OCI-LY3 (cell line): ENCODE measurements around the gene LUM.

Experiments used
- H2AFZ ChIP-seq: fragments of 200-600, 300-600 bp; shearing (Covaris generic); 2 replicates; pipeline ENCODE4 v1.6.0; 2014; ENCODE audit warnings: antibody characterized with exemption, low read depth, low read length
- H3K27ac ChIP-seq: fragments of 200-600, 300-600 bp; sonication (generic); 2 replicates; pipeline ENCODE4 v1.5.1; 2014; ENCODE audit warnings: mild to moderate bottlenecking, low read length, moderate library complexity, mixed read lengths
- H3K27me3 ChIP-seq: fragments of 200-600, 300-600 bp; sonication (generic); 2 replicates; pipeline ENCODE4 v1.6.1; 2014; ENCODE audit warnings: low read depth, low read length, mixed read lengths
- H3K36me3 ChIP-seq: fragments of 200-600, 300-600 bp; sonication (generic); replicated peaks from 2 replicates; pipeline ENCODE3; 2014; ENCODE audit warnings: low read depth, low read length, mixed read lengths
- H3K4me1 ChIP-seq: fragments of 300-600, 200-600 bp; sonication (generic); 2 replicates; pipeline ENCODE4 v1.6.1; 2014; ENCODE audit warnings: low read length, mixed read lengths
- H3K4me2 ChIP-seq: fragments of 200-600, 300-600 bp; sonication (generic); 2 replicates; pipeline ENCODE4 v1.6.1; 2014; ENCODE audit warnings: low read length, mixed read lengths
- H3K4me3 ChIP-seq: fragments of 300-600, 200-600 bp; sonication (generic); 2 replicates; pipeline ENCODE4 v1.5.1; 2014; ENCODE audit warnings: antibody characterized with exemption, mild to moderate bottlenecking, low read length, moderate library complexity
- H3K79me2 ChIP-seq: fragments of 300-600, 200-600 bp; shearing (Covaris generic); 2 replicates; pipeline ENCODE4 v1.6.1; 2014; ENCODE audit warnings: mild to moderate bottlenecking, low read length, mixed read lengths
- H3K9ac ChIP-seq: fragments of 300-600, 200-600 bp; shearing (Covaris generic); 2 replicates; pipeline ENCODE4 v1.6.0; 2014; ENCODE audit warnings: mild to moderate bottlenecking, low read length, moderate library complexity
- H3K9me3 ChIP-seq: fragments of 200-600, 300-600 bp; shearing (Covaris generic); 2 replicates; pipeline ENCODE4 v1.6.1; 2014; ENCODE audit warnings: low read length, mixed read lengths; ENCODE audit not compliant: insufficient read depth
- H4K20me1 ChIP-seq: fragments of 200-600, 300-600 bp; sonication (generic); 2 replicates; pipeline ENCODE4 v1.6.1; 2016; ENCODE audit warnings: low read length, mixed read lengths; ENCODE audit not compliant: insufficient read depth
- EZH2phosphoT487 ChIP-seq: fragments of 200-600 bp; shearing (Covaris generic); IDR thresholded peaks from 2 replicates; pipeline ENCODE4 v1.6.1; 2018; ENCODE audit warnings: antibody characterized with exemption, mixed run types, low read depth
- TF ChIP-seq, protein P1 (sequence below): fragments of 200-600, 300-600 bp; sonication (generic); IDR thresholded peaks from 2 replicates; pipeline ENCODE4 v1.5.1; 2014; ENCODE audit warnings: antibody characterized with exemption, low read length, low read depth

Gene LUM

DNA sequence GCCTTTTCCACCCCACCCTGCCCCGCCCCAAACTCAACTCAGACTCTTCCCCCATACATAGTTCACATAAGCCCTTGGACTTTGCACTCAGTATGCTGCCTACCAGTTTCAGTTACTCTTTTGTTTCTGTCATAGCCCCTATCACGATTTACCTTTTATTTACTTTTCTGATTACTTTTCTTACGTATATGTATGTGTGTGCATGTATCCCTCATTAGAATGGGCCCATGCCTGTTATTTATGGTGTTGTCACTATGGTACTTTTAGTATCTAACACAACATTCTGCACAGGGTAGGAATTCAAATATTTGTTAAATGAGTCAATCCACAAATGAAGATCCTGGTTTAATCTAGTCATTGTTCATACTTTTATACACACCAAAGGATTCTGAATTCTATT lies 16.5 kb upstream of the LUM start:
- Histone ChIP-seq H3K79me2 (no peaks in the 10 kb centered on the region), H2AFZ (no peak overlapping the region), H3K4me3 (no peak overlapping the region), H3K4me1 (0 out of 2 replicates have a peak, but pooled peaks cover 3% of the 10 kb centered on the region), H3K27ac (no peak overlapping the region), H4K20me1 (no peaks in the 10 kb centered on the region), H3K4me2 (no peak overlapping the region), H3K36me3 (no peaks in the 10 kb centered on the region), H3K27me3 (no peaks in the 10 kb centered on the region), H3K9ac (no peak overlapping the region), H3K9me3 (no peaks in the 10 kb centered on the region)
- TF ChIP-seq EZH2phosphoT487 = no peak
- TF ChIP-seq, protein P1, sequence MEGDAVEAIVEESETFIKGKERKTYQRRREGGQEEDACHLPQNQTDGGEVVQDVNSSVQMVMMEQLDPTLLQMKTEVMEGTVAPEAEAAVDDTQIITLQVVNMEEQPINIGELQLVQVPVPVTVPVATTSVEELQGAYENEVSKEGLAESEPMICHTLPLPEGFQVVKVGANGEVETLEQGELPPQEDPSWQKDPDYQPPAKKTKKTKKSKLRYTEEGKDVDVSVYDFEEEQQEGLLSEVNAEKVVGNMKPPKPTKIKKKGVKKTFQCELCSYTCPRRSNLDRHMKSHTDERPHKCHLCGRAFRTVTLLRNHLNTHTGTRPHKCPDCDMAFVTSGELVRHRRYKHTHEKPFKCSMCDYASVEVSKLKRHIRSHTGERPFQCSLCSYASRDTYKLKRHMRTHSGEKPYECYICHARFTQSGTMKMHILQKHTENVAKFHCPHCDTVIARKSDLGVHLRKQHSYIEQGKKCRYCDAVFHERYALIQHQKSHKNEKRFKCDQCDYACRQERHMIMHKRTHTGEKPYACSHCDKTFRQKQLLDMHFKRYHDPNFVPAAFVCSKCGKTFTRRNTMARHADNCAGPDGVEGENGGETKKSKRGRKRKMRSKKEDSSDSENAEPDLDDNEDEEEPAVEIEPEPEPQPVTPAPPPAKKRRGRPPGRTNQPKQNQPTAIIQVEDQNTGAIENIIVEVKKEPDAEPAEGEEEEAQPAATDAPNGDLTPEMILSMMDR = no peak

DNA sequence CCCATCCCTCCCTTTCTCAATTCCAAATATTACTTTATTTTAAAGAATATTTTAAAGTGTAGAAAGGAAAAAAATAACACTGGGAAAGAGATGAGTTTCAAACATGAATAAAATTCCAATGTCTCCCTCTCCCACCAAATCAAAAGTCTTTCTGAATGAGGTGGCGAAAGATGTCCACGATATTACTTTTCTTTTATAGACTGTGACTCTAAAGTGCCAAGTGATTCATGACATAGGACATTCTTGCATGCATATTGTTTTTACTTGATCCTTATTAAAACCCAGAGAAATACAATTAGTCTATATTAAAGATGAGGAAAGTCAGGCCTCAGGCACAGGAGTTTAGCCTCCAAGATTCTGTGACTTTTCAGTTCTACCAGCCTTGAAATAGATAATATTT lies 16.0 kb upstream of the LUM start:
- Histone ChIP-seq H4K20me1 (no peaks in the 10 kb centered on the region), H3K36me3 (no peaks in the 10 kb centered on the region), H3K4me1 (0 out of 2 replicates have a peak, but pooled peaks cover 3% of the 10 kb centered on the region), H3K27me3 (no peaks in the 10 kb centered on the region), H3K4me2 (no peak overlapping the region), H3K9ac (no peak overlapping the region), H3K4me3 (no peak overlapping the region), H3K79me2 (no peaks in the 10 kb centered on the region), H3K27ac (no peak overlapping the region), H2AFZ (no peak overlapping the region), H3K9me3 (no peaks in the 10 kb centered on the region)
- no peak for TF ChIP-seq EZH2phosphoT487
- TF ChIP-seq, protein P1 = no peak

DNA sequence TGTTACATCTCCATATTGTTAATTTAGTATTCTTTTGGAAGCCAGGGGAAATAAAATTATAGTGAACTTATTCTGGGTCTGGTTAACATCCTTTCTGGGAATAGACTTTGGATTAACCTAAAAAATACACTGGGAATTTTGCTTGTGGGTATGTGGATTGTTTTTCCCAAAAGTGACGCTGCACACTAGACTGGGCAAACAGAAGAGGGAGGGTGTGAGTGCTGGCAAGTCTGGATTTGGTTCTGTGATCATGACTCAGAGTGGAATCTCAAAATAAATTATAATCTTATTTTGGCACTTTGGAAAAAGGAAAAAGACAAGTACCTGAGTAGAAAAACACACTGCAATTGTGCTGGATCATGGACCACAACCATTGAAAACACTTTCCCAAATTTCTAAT lies 15.2 kb upstream of the LUM start:
- Histone ChIP-seq H3K79me2 (no peaks in the 10 kb centered on the region), H3K4me3 (no peak overlapping the region), H3K9me3 (no peaks in the 10 kb centered on the region), H3K36me3 (no peaks in the 10 kb centered on the region), H3K27me3 (no peaks in the 10 kb centered on the region), H3K27ac (no peak overlapping the region), H3K9ac (no peak overlapping the region), H3K4me2 (no peak overlapping the region), H4K20me1 (no peaks in the 10 kb centered on the region), H2AFZ (no peak overlapping the region), H3K4me1 (0 out of 2 replicates have a peak, but pooled peaks cover 3% of the 10 kb centered on the region)
- TF ChIP-seq, protein P1 = no peak
- TF ChIP-seq EZH2phosphoT487 = no peak

DNA sequence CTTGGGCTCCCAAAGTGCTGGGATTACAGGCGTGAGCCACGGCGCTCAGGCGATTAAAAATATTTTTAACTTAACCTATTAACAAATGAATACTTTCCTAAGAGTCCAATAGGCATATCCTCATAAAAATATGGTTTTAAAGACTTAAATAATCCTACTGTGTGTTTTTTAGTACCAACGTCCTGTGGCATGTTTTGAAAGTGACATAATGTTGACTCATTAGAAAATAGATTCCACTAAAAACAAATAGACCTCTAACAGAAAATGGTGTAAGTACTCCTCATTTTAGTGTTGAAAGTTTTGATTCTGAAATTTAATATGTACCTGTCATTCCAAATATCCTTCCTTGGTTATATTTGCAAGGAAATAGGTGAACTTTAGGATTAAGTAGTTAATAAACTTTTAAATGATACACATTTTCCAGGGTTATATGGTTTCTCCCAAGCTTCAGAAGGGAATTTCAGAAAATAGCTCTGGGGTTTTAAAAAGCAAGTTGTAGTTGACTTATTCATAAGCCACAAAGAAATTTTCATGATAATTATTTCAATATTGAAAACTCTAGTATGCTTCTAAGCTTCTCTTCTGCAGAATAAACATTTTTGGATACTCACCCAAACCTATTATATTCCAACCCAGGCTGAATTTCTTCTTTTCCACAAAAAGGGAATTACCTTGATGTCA lies 12.1 kb upstream of the LUM start:
- Histone ChIP-seq H3K9me3 (no peaks in the 10 kb centered on the region), H3K79me2 (no peaks in the 10 kb centered on the region), H4K20me1 (no peaks in the 10 kb centered on the region), H3K9ac (no peak overlapping the region), H3K4me2 (no peak overlapping the region), H2AFZ (no peak overlapping the region), H3K27ac (no peak overlapping the region), H3K36me3 (no peaks in the 10 kb centered on the region), H3K4me3 (no peak overlapping the region), H3K4me1 (no peaks in the 10 kb centered on the region), H3K27me3 (no peaks in the 10 kb centered on the region)
- TF ChIP-seq, protein P1 = no peak
- no peak for TF ChIP-seq EZH2phosphoT487
